Mesendoderm (in vitro differentiated cells): Measurements from ENCODE around the gene FBP2.

Source experiments
- DNase-seq: peaks from one replicate; pipeline ENCODE4 v3.0.0; 2013
- H2AK5ac ChIP-seq: 2 replicates; pipeline ENCODE4 v1.6.1; 2013; ENCODE audit warnings: low read length, inconsistent platforms
- H2BK120ac ChIP-seq: 2 replicates; pipeline ENCODE4 v1.6.1; 2013; ENCODE audit warnings: low read depth, mild to moderate bottlenecking, low read length, moderate library complexity, mixed read lengths
- H2BK15ac ChIP-seq: replicated peaks from 2 replicates; pipeline ENCODE4 v1.6.1; 2013; ENCODE audit warnings: low read depth, mild to moderate bottlenecking, moderate library complexity
- H2BK5ac ChIP-seq: 2 replicates; pipeline ENCODE4 v1.6.1; 2013; ENCODE audit warnings: low read length, inconsistent platforms
- H3K18ac ChIP-seq: 2 replicates; pipeline ENCODE4 v1.6.1; 2013; ENCODE audit warnings: mild to moderate bottlenecking, low read length, mixed read lengths
- H3K23ac ChIP-seq: one replicate; pipeline ENCODE4 v1.6.1; 2013; ENCODE audit warnings: low read length
- H3K27ac ChIP-seq: 2 replicates; pipeline ENCODE4 v1.5.1; 2013; ENCODE audit warnings: low read depth, mild to moderate bottlenecking, inconsistent platforms, low read length, moderate library complexity
- H3K27me3 ChIP-seq: 2 replicates; pipeline ENCODE4 v1.6.1; 2013; ENCODE audit warnings: low read length, control low read depth, mild to moderate bottlenecking, inconsistent platforms; ENCODE audit not compliant: insufficient read depth, poor library complexity
- H3K36me3 ChIP-seq: 2 replicates; pipeline ENCODE4 v1.6.1; 2013; ENCODE audit warnings: low read length, inconsistent platforms; ENCODE audit not compliant: control insufficient read depth, insufficient read depth
- H3K4ac ChIP-seq: one replicate; pipeline ENCODE4 v1.6.1; 2013; ENCODE audit warnings: low read depth, mild to moderate bottlenecking, low read length, moderate library complexity
- H3K4me1 ChIP-seq: 2 replicates; pipeline ENCODE4 v1.6.1; 2013; ENCODE audit warnings: low read depth, low read length, inconsistent platforms; ENCODE audit not compliant: control insufficient read depth
- H3K4me2 ChIP-seq: 2 replicates; pipeline ENCODE4 v1.6.1; 2013; ENCODE audit warnings: low read length
- H3K4me3 ChIP-seq: 2 replicates; pipeline ENCODE4 v1.5.1; 2013; ENCODE audit warnings: mild to moderate bottlenecking, low read length
- H3K56ac ChIP-seq: one replicate; pipeline ENCODE4 v1.6.1; 2013; ENCODE audit warnings: low read length
- H3K79me1 ChIP-seq: 2 replicates; pipeline ENCODE4 v1.6.1; 2013; ENCODE audit warnings: low read length, inconsistent platforms
- H3K79me2 ChIP-seq: 2 replicates; pipeline ENCODE4 v1.6.1; 2013; ENCODE audit warnings: mild to moderate bottlenecking, low read length; ENCODE audit not compliant: control insufficient read depth, insufficient read depth
- H3K9ac ChIP-seq: 2 replicates; pipeline ENCODE4 v1.6.1; 2013; ENCODE audit warnings: low read length, inconsistent platforms
- H4K5ac ChIP-seq: one replicate; pipeline ENCODE4 v1.6.1; 2013; ENCODE audit warnings: low read length
- H4K8ac ChIP-seq: one replicate; pipeline ENCODE4 v1.6.1; 2013; ENCODE audit warnings: low read depth, mild to moderate bottlenecking, control low read depth, low read length, moderate library complexity
- WGBS: extraction: QIAGEN DNeasy Blood & Tissue Kit; methylation state at CpG from one replicate; pipeline ENCODE4 v1.1.7; 2013; ENCODE audit warnings: low lambda C conversion rate, missing lambda C conversion rate; ENCODE audit not compliant: insufficient coverage; ENCODE audit errors: extremely low coverage; 5-methylcytosine and 5-hydroxymethylcytosine counted together

The FBP2 gene

DNA sequence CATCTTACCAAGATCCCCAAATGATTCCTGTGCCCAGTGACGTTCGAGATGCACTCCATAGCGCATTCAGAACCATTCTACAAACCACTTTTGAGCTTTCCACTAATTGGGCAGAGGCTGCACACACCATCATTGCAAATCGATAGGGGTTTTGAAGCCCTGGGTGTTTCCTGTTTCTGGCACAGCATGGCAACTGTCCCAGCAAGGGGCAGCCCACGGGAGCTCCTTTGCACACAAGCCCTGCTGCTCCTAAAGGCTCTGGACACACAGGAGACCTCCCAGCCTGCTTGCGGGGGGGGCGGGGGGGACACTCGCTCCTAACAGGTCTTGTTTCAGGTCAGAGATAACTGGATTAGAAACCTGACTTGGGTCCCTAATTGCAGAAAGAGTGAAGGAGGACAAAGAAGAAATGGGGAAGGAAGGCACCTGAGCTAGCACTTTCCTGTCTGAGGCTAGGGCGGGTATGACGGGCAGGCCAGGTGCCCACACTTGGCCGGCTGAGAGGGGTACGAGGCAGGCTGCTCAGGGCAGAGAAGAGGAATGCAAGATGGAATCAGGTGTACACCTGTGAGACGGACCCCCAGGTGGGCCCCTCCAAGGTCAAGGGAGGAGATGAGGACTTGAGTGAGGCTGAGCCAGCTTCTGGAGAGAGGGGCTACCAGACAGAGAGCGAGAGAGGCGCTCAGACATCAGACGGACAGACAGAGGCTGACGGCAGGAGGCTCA, 44.9 kb upstream of the FBP2 start:
- no CpG with 5 or more reads among the region's 17 CpGs for WGBS
- DNase-seq = no peak
- H3K4me2 ChIP-seq = no peak overlapping the region
- no peak overlapping the region for H3K56ac ChIP-seq
- H4K8ac ChIP-seq = no peak overlapping the region
- no peak overlapping the region for H3K4ac ChIP-seq
- no peaks in the 10 kb centered on the region for H3K79me2 ChIP-seq
- H2BK15ac ChIP-seq = no peak overlapping the region
- no peak overlapping the region for H3K18ac ChIP-seq
- H3K27ac ChIP-seq = no peak overlapping the region
- H2BK120ac ChIP-seq = no peak overlapping the region
- H3K23ac ChIP-seq = no peak overlapping the region
- H3K36me3 ChIP-seq = no peaks in the 10 kb centered on the region
- no peak overlapping the region for H2BK5ac ChIP-seq
- no peaks in the 10 kb centered on the region for H3K4me1 ChIP-seq
- H3K27me3 ChIP-seq = peaks cover 21% of the 10 kb centered on the region
- H3K79me1 ChIP-seq = no peaks in the 10 kb centered on the region
- H2AK5ac ChIP-seq = no peak overlapping the region
- H3K9ac ChIP-seq = no peak overlapping the region
- H4K5ac ChIP-seq = no peak overlapping the region
- no peak overlapping the region for H3K4me3 ChIP-seq

DNA sequence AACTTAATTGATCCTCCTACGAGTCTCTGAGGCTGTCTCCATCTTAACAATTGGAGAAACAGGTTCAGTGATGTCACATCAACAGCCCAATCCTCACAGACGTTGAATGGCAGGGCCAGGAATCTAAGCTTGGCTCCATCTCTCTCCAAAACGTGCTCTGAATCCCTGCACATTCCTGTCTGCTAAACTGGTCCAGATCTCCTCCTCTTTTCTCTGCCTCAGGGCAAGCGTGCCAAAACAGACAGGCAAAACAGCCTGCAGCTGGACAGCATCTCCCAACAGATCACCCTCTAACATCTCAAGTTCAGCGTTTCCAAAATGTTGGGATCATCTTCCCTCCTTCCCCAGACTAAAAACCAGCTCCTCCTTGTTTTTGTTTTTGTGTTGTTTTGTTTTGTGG, 39.1 kb upstream of the FBP2 start:
- Histone ChIP-seq H3K4ac (no peak overlapping the region), H2BK5ac (no peak overlapping the region), H4K5ac (no peak overlapping the region), H3K4me3 (no peak overlapping the region), H3K56ac (no peak overlapping the region), H2BK15ac (no peak overlapping the region), H3K4me1 (peaks cover 2% of the 10 kb centered on the region), H3K4me2 (no peak overlapping the region), H4K8ac (no peak overlapping the region), H3K79me2 (no peaks in the 10 kb centered on the region), H3K36me3 (no peaks in the 10 kb centered on the region), H3K79me1 (no peaks in the 10 kb centered on the region), H3K9ac (no peak overlapping the region), H3K27ac (no peak overlapping the region), H3K18ac (no peak overlapping the region), H2BK120ac (no peak overlapping the region), H3K27me3 (no peaks in the 10 kb centered on the region), H3K23ac (no peak overlapping the region), H2AK5ac (no peak overlapping the region)
- no peak for DNase-seq
- WGBS = no CpG with 5 or more reads among the region's 5 CpGs

DNA sequence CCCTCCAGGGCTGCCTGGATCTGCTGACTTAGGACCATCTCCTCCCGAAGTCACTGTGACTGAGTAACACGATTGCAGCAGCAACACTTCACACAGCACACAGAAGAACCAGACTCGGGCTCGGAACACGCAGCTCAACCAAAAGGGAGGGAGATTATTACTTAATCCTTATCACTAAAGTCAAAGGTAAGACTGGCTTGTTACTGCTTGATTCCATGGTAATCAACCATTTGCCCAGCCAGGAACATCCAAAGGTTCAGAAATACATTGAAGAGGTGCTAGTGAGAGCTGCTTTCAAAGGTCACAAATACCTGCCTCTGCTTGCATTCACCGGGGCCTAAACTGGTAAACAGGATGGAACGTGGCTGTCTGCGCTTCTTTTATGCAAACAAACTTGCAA, 38.0 kb upstream of the FBP2 start:
- Histone ChIP-seq H4K5ac (no peak overlapping the region), H3K4me2 (no peak overlapping the region), H3K79me1 (no peaks in the 10 kb centered on the region), H3K36me3 (no peaks in the 10 kb centered on the region), H2AK5ac (no peak overlapping the region), H3K79me2 (no peaks in the 10 kb centered on the region), H3K27me3 (no peaks in the 10 kb centered on the region), H4K8ac (no peak overlapping the region), H3K27ac (no peak overlapping the region), H2BK5ac (no peak overlapping the region), H3K18ac (no peak overlapping the region), H3K23ac (no peak overlapping the region), H3K4ac (no peak overlapping the region), H3K56ac (no peak overlapping the region), H2BK15ac (no peak overlapping the region), H3K4me3 (no peak overlapping the region), H3K4me1 (peaks cover 2% of the 10 kb centered on the region), H2BK120ac (no peak overlapping the region), H3K9ac (no peak overlapping the region)
- WGBS = no CpG with 5 or more reads among the region's 8 CpGs
- DNase-seq = no peak

DNA sequence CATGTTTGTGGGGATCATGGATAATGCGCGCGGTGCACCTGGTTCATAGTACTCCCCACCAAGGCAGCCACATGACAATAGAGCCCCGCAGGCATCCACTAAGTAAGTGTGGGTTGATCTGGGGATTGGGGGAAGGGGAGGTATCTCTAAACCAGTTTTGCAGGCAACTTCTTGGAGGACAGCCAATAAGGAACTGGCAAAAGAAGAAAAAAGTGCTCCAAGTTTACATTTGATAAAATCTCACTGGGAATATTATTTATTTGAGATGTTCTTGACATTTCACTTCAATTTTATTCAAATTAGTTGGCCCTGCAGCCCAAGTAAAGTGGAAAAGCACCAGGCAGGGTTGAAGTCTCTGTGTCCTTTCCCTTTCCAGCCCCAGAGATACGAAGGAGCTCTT, 37.2 kb upstream of the FBP2 start:
- Histone ChIP-seq H3K23ac (no peak overlapping the region), H4K5ac (no peak overlapping the region), H3K18ac (no peak overlapping the region), H2BK5ac (no peak overlapping the region), H3K79me1 (no peaks in the 10 kb centered on the region), H3K4me2 (no peak overlapping the region), H3K4ac (no peak overlapping the region), H3K27me3 (no peaks in the 10 kb centered on the region), H2AK5ac (no peak overlapping the region), H4K8ac (no peak overlapping the region), H2BK120ac (no peak overlapping the region), H3K4me3 (no peak overlapping the region), H3K4me1 (peaks cover 2% of the 10 kb centered on the region), H2BK15ac (no peak overlapping the region), H3K9ac (no peak overlapping the region), H3K36me3 (no peaks in the 10 kb centered on the region), H3K27ac (no peak overlapping the region), H3K56ac (no peak overlapping the region), H3K79me2 (no peaks in the 10 kb centered on the region)
- DNase-seq = no peak
- WGBS = no CpG with 5 or more reads among the region's 5 CpGs

DNA sequence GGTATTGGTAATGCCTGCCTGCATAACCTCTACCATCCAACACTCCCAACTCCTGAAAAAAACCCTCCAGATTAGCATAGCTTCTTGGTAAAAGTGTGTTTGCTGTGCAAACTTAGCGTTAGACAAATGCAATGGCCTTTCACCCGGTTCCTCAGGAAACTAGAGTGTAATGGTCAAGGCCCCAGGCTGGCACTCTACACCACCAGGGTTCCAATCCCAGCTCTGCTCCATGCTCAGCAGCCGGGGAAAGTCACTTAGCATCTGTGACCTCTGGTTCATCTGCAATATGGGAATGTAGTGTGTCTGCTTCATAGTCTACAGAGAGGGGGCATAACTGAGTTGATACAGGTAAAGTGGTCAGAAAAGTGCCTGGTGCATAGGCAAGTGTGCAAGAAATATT, 36.7 kb upstream of the FBP2 start:
- Histone ChIP-seq H3K79me1 (no peaks in the 10 kb centered on the region), H3K79me2 (no peaks in the 10 kb centered on the region), H2AK5ac (no peak overlapping the region), H3K4me3 (no peak overlapping the region), H3K18ac (no peak overlapping the region), H3K36me3 (no peaks in the 10 kb centered on the region), H3K4me1 (peaks cover 2% of the 10 kb centered on the region), H3K4ac (no peak overlapping the region), H3K56ac (no peak overlapping the region), H2BK5ac (no peak overlapping the region), H4K5ac (no peak overlapping the region), H2BK15ac (no peak overlapping the region), H3K23ac (no peak overlapping the region), H2BK120ac (no peak overlapping the region), H4K8ac (no peak overlapping the region), H3K9ac (no peak overlapping the region), H3K4me2 (no peak overlapping the region), H3K27me3 (no peaks in the 10 kb centered on the region), H3K27ac (no peak overlapping the region)
- DNase-seq = no peak
- WGBS = no CpG with 5 or more reads among the region's 3 CpGs

DNA sequence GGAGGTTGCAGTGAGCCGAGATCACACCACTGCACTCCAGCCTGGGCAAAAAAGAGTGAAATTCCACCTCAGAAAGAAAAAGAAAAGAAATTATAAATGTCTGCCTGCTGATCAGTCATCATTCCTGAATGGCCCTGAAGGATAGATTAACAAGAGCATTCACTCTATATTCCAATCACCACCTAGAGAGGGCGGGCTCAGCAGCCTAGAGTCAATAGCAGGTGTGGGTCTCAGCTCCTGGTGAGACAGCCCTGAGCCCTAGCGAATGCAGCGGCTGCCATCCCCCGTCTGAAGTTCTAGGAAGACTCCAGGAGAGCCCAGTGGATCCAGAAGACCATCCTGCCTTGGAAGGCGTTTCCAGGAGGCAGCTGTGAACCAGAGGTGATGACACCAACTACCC, 33.7 kb upstream of the FBP2 start:
- Histone ChIP-seq H3K23ac (no peak overlapping the region), H3K4me2 (no peak overlapping the region), H3K4me1 (peaks cover 2% of the 10 kb centered on the region), H3K27ac (no peak overlapping the region), H3K4me3 (no peak overlapping the region), H2BK120ac (no peak overlapping the region), H2AK5ac (no peak overlapping the region), H3K27me3 (no peaks in the 10 kb centered on the region), H3K79me2 (no peaks in the 10 kb centered on the region), H3K18ac (no peak overlapping the region), H4K8ac (no peak overlapping the region), H3K79me1 (no peaks in the 10 kb centered on the region), H3K9ac (no peak overlapping the region), H3K4ac (no peak overlapping the region), H3K36me3 (no peaks in the 10 kb centered on the region), H3K56ac (no peak overlapping the region), H2BK5ac (no peak overlapping the region), H2BK15ac (no peak overlapping the region), H4K5ac (no peak overlapping the region)
- DNase-seq = peak; percentile 33
- WGBS = no CpG with 5 or more reads among the region's 6 CpGs
